ENCODE results near the gene U2AF2. TPM values are rescaled to one million over a fixed set of nuclear protein-coding genes. Genes with fewer than 3 reads are reported as not detected.

U2AF2 gene
- total RNA-seq, 1 donor from 2014 or later: 219 TPM

- peaks cover 31% of the 10 kb centered on the region for H3K4me1 Mint-ChIP-seq (ENCODE audit: unreplicated experiment)
Measured at GRCh38 chr19:55643003-55643886, 11.6 kb upstream of the U2AF2 start, which contains the start of gene ZNF581. Gene ZNF581, plus strand, starts transcription at chr19:55643649. Its CDS starts 923 bp downstream, at chr19:55644572.

GRCh38 chr19:55643887-55644176 lies 11.0 kb upstream of the U2AF2 start:
- Mint-ChIP-seq H3K4me3 (ENCODE audit: unreplicated experiment) (peak overlapping the region; percentile 93), H3K27ac (ENCODE audit: unreplicated experiment) (no peak overlapping the region), H3K9me3 (ENCODE audit: unreplicated experiment) (no peaks in the 10 kb centered on the region), H3K4me1 (ENCODE audit: unreplicated experiment) (peaks cover 31% of the 10 kb centered on the region), H3K36me3 (ENCODE audit: low read depth, unreplicated experiment) (peaks cover 26% of the 10 kb centered on the region), H3K27me3 (ENCODE audit: unreplicated experiment) (peaks cover 29% of the 10 kb centered on the region)
- TF ChIP-seq, protein P1, sequence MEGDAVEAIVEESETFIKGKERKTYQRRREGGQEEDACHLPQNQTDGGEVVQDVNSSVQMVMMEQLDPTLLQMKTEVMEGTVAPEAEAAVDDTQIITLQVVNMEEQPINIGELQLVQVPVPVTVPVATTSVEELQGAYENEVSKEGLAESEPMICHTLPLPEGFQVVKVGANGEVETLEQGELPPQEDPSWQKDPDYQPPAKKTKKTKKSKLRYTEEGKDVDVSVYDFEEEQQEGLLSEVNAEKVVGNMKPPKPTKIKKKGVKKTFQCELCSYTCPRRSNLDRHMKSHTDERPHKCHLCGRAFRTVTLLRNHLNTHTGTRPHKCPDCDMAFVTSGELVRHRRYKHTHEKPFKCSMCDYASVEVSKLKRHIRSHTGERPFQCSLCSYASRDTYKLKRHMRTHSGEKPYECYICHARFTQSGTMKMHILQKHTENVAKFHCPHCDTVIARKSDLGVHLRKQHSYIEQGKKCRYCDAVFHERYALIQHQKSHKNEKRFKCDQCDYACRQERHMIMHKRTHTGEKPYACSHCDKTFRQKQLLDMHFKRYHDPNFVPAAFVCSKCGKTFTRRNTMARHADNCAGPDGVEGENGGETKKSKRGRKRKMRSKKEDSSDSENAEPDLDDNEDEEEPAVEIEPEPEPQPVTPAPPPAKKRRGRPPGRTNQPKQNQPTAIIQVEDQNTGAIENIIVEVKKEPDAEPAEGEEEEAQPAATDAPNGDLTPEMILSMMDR (IDR thresholded peaks at IDR 0.05; ENCODE audit: unreplicated experiment): no peak
- no peak for DNase-seq (ENCODE audit: low spot score)

More at GRCh38 chr19:55643003-55643886, 11.6 kb upstream of the U2AF2 start, which contains the start of gene ZNF581:
- peak within 1 kb of the TSS; percentile 93 for H3K4me3 Mint-ChIP-seq (ENCODE audit: unreplicated experiment)
- no peaks in the 10 kb centered on the region for H3K9me3 Mint-ChIP-seq (ENCODE audit: unreplicated experiment)
- peak; percentile 65 for DNase-seq (ENCODE audit: low spot score)
- H3K27ac Mint-ChIP-seq (ENCODE audit: unreplicated experiment): peak within 1 kb of the TSS; percentile 62
- H3K36me3 Mint-ChIP-seq (ENCODE audit: low read depth, unreplicated experiment): peaks cover 26% of the 10 kb centered on the region
- H3K27me3 Mint-ChIP-seq (ENCODE audit: unreplicated experiment): peaks cover 27% of the 10 kb centered on the region
- TF ChIP-seq, protein P1 (IDR thresholded peaks at IDR 0.05; ENCODE audit: unreplicated experiment): no peak

DNA sequence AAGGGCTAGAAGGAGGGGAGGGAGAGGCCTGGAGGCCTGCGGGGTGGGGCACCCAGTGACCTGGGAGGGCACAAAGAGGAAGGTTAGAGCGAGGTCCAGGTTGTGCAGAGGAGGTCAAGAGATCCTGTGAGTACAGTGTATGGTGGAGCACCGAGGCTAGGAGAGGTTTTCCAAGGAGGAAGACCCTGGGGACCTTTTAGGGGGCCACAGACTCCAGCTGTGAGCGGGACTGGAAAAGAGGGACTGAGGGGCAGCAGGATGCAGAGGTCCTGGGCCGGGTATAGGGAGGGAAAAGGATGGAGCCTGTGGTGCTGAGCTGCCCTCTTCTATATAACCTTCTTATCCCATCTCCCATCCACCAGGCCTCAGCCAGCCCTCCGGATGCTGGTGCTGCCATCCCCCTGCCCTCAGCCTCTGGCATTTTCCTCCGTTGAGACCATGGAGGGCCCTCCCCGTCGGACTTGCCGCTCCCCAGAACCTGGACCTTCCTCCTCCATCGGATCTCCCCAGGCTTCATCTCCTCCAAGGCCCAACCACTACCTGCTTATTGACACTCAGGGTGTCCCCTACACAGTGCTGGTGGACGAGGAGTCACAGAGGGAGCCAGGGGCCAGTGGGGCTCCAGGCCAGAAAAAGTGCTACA lies 10.5 kb upstream of the U2AF2 start:
- Mint-ChIP-seq H3K27me3 (ENCODE audit: unreplicated experiment) (peaks cover 27% of the 10 kb centered on the region), H3K9me3 (ENCODE audit: unreplicated experiment) (no peaks in the 10 kb centered on the region), H3K36me3 (ENCODE audit: low read depth, unreplicated experiment) (peaks cover 23% of the 10 kb centered on the region), H3K27ac (ENCODE audit: unreplicated experiment) (no peak overlapping the region), H3K4me3 (ENCODE audit: unreplicated experiment) (peak overlapping the region; percentile 93), H3K4me1 (ENCODE audit: unreplicated experiment) (peaks cover 28% of the 10 kb centered on the region)
- DNase-seq (ENCODE audit: low spot score): no peak
- TF ChIP-seq, protein P1 (IDR thresholded peaks at IDR 0.05; ENCODE audit: unreplicated experiment): no peak

DNA sequence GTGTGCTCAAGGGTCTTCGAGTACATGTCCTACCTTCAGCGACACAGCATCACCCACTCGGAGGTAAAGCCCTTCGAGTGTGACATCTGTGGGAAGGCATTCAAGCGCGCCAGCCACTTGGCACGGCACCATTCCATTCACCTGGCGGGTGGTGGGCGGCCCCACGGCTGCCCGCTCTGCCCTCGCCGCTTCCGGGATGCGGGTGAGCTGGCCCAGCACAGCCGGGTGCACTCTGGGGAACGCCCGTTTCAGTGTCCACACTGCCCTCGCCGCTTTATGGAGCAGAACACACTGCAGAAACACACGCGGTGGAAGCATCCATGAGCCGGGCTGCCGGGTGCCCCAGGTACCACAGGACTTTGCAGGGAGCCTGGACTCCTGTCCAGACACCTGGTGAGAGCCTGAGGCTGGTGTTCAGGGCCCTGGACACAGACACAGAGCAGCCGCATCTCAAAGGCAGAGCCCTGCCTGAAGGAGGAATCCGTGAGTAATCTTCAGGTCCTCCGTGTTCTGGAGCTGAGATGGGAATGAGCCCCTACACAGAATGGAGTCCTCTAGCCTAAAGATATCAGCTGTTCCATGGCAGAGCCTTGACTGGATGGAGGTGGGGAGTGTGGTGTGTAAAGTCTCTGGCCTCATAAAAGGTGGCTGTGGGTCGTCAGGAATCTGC lies 9.9 kb upstream of the U2AF2 start:
- DNase-seq (ENCODE audit: low spot score): no peak
- peak overlapping the region; percentile 93 for H3K4me3 Mint-ChIP-seq (ENCODE audit: unreplicated experiment)
- no peak overlapping the region for H3K27ac Mint-ChIP-seq (ENCODE audit: unreplicated experiment)
- no peaks in the 10 kb centered on the region for H3K9me3 Mint-ChIP-seq (ENCODE audit: unreplicated experiment)
- TF ChIP-seq, protein P1 (IDR thresholded peaks at IDR 0.05; ENCODE audit: unreplicated experiment): no peak
- peaks cover 28% of the 10 kb centered on the region for H3K4me1 Mint-ChIP-seq (ENCODE audit: unreplicated experiment)
- peaks cover 32% of the 10 kb centered on the region for H3K27me3 Mint-ChIP-seq (ENCODE audit: unreplicated experiment)
- peaks cover 23% of the 10 kb centered on the region for H3K36me3 Mint-ChIP-seq (ENCODE audit: low read depth, unreplicated experiment)
